MCF 10A (cell line): ENCODE data around the gene SLC9A8. TPM values are rescaled to one million over a fixed set of nuclear protein-coding genes. Genes with fewer than 3 reads are reported as not detected.
A peak's percentile ranks its signal among the peaks of the same experiment; 100 is the strongest.

ENCODE experiments used
- Bru-seq: library from RNA; stranded (reverse); fragments of 400-500 nt; gene quantifications from one replicate; lab custom pipeline; 2021; lab: Mats Ljungman, UMichigan
- BruChase-seq, 2 experiments: library from RNA; stranded (reverse); fragments of 400-500 nt; gene quantifications; one replicate each; lab custom pipeline; 2021; lab: Mats Ljungman, UMichigan
- BruUV-seq: library from RNA; stranded (reverse); fragments of 400-500 nt; replicated peaks from 2 replicates; lab custom pipeline; 2021; lab: Mats Ljungman, UMichigan
- CTCF ChIA-PET: fragments of 300-600 bp; sonication (Branson Sonifier 250); formaldehyde crosslinking; extraction: SDS; loops from one replicate; lab custom pipeline; 2021; ENCODE audit warnings: antibody characterized with exemption, inconsistent platforms; lab: Yijun Ruan, JAX
- POLR2A ChIA-PET: fragments of 300-600, 350-650 bp; sonication (Branson Sonifier 250); formaldehyde crosslinking; extraction: SDS; loops from one replicate; lab custom pipeline; 2020; ENCODE audit warnings: antibody characterized with exemption, inconsistent platforms; lab: Yijun Ruan, JAX
- DNase-seq: peaks from one replicate; pipeline ENCODE4 v3.0.0-alpha.2; 2018; ENCODE audit not compliant: unreplicated experiment
- H3K27ac Mint-ChIP-seq: one replicate; pipeline ENCODE4 v1.8.0; 2022; ENCODE audit warnings: mild to moderate bottlenecking, low read depth, mixed read lengths; ENCODE audit not compliant: unreplicated experiment
- H3K27me3 Mint-ChIP-seq: one replicate; pipeline ENCODE4 v1.8.0; 2022; ENCODE audit warnings: mixed read lengths; ENCODE audit not compliant: insufficient read depth, unreplicated experiment
- H3K36me3 Mint-ChIP-seq: one replicate; pipeline ENCODE4 v1.8.0; 2022; ENCODE audit warnings: mild to moderate bottlenecking, moderate library complexity, mixed read lengths; ENCODE audit not compliant: insufficient read depth, unreplicated experiment
- H3K4me1 Mint-ChIP-seq: one replicate; pipeline ENCODE4 v1.8.0; 2022; ENCODE audit warnings: mixed read lengths; ENCODE audit not compliant: insufficient read depth, unreplicated experiment
- H3K4me3 Mint-ChIP-seq: one replicate; pipeline ENCODE4 v1.8.0; 2022; ENCODE audit warnings: mild to moderate bottlenecking, moderate library complexity, mixed read lengths; ENCODE audit not compliant: unreplicated experiment
- H3K9me3 Mint-ChIP-seq: one replicate; pipeline ENCODE4 v1.8.0; 2022; ENCODE audit warnings: mixed read lengths; ENCODE audit not compliant: unreplicated experiment
- intact Hi-C: fragments of 100-400 bp; cut with micrococcal nuclease; formaldehyde crosslinking; loops from 2 replicates; pipeline ENCODE4 v1.14.1; 2022
- long read RNA-seq: library from polyadenylated mRNA; stranded (forward); transcript quantifications from one replicate; pipeline ENCODE4 v2.0.0, GENCODE V29; 2022
- total RNA-seq: library from RNA; stranded (reverse); gene quantifications from 2 replicates; pipeline ENCODE4 v1.2.3, GENCODE V29; 2022
- TF ChIP-seq, protein P1 (sequence below): fragments of 200-600 bp; IDR thresholded peaks from one replicate; pipeline ENCODE4 v1.8.0; 2022; ENCODE audit warnings: antibody characterized with exemption, mild to moderate bottlenecking; ENCODE audit not compliant: unreplicated experiment

SLC9A8 gene, protein sequence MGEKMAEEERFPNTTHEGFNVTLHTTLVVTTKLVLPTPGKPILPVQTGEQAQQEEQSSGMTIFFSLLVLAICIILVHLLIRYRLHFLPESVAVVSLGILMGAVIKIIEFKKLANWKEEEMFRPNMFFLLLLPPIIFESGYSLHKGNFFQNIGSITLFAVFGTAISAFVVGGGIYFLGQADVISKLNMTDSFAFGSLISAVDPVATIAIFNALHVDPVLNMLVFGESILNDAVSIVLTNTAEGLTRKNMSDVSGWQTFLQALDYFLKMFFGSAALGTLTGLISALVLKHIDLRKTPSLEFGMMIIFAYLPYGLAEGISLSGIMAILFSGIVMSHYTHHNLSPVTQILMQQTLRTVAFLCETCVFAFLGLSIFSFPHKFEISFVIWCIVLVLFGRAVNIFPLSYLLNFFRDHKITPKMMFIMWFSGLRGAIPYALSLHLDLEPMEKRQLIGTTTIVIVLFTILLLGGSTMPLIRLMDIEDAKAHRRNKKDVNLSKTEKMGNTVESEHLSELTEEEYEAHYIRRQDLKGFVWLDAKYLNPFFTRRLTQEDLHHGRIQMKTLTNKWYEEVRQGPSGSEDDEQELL
- total RNA-seq (14.6 and 16.5 TPM in 2 replicates), Bru-seq, nascent RNA (percentile 78 among the genes with signal in this experiment), BruChase-seq, experiment 1, labeled RNA remaining after a 6-hour chase (percentile 70 among the genes with signal in this experiment), BruChase-seq, experiment 2, labeled RNA remaining after a 2-hour chase (percentile 68 among the genes with signal in this experiment)
- long read RNA-seq, full-length matches to known transcripts, result 16 of 33 reads
- long read RNA-seq, partial matches to known transcripts, result 1 of 33 reads
- long read RNA-seq, other reads (novel, unspliced or antisense), result 16 of 33 reads

DNA sequence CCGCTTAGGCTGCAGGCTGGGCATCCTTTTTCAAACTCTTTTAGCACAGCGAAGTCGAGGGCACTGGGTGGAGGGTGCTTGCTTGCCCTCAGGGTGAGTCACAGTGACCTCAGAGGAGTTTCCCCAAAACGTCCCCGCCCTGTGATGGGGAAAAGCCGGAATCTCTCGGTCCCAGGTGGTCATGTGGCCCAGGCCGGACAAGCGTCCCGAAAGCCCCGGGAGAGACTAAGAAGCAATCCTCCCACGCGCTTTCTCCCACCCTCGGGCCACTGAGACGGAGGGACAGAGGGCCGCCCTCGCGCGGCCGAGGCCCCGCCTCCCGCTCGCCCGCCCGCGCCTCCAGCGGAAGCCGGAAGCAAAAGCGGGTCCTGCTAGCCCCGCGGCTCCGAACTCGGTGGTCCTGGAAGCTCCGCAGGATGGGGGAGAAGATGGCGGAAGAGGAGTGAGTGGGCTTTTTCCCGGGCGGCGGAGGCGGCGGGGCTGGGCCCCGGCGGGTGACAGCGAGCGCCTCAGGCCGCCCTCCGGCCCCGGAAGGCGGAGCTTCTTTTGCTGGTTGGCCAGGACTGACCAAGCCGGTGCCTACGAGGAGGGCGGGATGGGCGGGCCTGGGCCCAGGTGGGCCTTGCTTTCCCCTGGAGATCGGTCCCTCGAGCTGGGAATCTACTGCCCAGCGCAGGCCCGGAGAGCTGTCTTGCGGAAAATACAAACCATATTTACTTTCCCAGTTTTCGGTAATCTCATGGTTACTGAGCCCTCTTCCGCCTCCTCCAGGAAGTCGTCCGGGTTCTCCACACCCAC, at the start of gene SLC9A8:
Gene SLC9A8 (plus strand): TSS at position 322 of the 798 bp plus-strand sequence. CDS start 95 bp downstream, at position 417.
- no TSS peak for BruUV-seq
- intact Hi-C loops, result loop anchor here (5.0 kb wide), 1 partner anchor 100 kb away; the partner anchor contains the start of gene B4GALT5
- Mint-ChIP-seq H3K36me3 (peaks cover 27% of the 10 kb centered on the region), H3K4me1 (peaks cover 32% of the 10 kb centered on the region), H3K27me3 (no peaks in the 10 kb centered on the region), H3K9me3 (no peaks in the 10 kb centered on the region), H3K27ac (peak within 1 kb of the TSS; percentile 71), H3K4me3 (peak within 1 kb of the TSS; percentile 87)
- TF ChIP-seq, protein P1, sequence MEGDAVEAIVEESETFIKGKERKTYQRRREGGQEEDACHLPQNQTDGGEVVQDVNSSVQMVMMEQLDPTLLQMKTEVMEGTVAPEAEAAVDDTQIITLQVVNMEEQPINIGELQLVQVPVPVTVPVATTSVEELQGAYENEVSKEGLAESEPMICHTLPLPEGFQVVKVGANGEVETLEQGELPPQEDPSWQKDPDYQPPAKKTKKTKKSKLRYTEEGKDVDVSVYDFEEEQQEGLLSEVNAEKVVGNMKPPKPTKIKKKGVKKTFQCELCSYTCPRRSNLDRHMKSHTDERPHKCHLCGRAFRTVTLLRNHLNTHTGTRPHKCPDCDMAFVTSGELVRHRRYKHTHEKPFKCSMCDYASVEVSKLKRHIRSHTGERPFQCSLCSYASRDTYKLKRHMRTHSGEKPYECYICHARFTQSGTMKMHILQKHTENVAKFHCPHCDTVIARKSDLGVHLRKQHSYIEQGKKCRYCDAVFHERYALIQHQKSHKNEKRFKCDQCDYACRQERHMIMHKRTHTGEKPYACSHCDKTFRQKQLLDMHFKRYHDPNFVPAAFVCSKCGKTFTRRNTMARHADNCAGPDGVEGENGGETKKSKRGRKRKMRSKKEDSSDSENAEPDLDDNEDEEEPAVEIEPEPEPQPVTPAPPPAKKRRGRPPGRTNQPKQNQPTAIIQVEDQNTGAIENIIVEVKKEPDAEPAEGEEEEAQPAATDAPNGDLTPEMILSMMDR, result no peak
- DNase-seq, result peak; percentile 95
- CTCF ChIA-PET, result interaction anchor here (0.6 to 2.3 kb wide), 9 partner anchors 9 to 203 kb away, joined by 3 to 14 read pairs (median 3); no protein-coding TSS in a partner anchor
- POLR2A ChIA-PET, result interaction anchor here (0.5 to 2.7 kb wide), 29 partner anchors 9 to 1029 kb away, joined by 3 to 24 read pairs (median 4); partner anchors contain the start of genes B4GALT5, RNF114 and SPATA2

DNA sequence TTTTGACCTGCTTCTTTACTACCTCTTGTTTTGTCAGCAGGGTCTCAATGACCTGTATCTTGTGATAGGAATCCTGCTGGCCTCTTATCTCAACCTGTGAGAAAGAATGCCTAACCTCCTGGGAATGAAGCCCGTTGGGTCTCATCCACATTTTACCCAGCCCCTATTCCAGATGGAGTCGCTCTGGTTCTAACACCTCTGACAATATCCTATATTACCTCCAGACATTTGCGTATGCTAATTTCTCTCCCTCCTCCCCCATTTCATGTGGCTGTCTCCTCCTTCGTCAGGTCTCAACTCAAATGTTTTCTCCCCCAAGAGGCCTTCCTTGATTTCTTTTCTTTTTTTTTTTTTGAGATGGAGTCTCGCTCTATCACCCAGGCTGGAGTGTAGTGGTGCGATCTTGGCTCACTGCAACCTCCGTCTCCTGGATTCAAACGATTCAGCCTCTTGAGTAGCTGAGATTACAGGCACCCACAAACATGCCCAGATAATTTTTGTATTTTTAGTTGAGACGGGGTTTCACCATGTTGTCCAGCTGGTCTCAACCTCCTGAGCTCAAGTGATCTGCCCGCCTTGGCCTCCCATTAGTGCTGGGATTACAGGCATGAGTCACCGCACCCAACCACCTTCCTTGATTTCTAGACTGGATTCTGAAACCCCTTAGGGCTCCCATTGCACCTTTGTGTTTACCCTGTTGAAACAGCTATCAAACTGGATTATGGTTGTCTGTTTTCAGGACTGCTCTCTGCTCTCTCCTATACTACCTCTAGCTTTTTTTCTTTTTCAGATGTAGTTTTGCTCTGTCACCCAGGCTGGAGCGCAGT, 49.5 kb upstream of the SLC9A8 start:
- Mint-ChIP-seq H3K27me3 (no peaks in the 10 kb centered on the region), H3K36me3 (no peaks in the 10 kb centered on the region), H3K4me3 (no peak overlapping the region), H3K9me3 (no peaks in the 10 kb centered on the region), H3K4me1 (peaks cover 3% of the 10 kb centered on the region), H3K27ac (no peak overlapping the region)
- intact Hi-C loops, result no loop called here
- BruUV-seq, result no TSS peak
- TF ChIP-seq, protein P1, result no peak
- CTCF ChIA-PET, result interaction anchor here (0.5 to 0.6 kb wide), 2 partner anchors 11 to 323 kb away, joined by 3 to 6 read pairs; no protein-coding TSS in a partner anchor
- DNase-seq, result peak; percentile 79
- POLR2A ChIA-PET, result interaction anchor here (0.6 to 0.8 kb wide), 2 partner anchors 75 to 84 kb away, joined by 3 read pairs; no protein-coding TSS in a partner anchor

DNA sequence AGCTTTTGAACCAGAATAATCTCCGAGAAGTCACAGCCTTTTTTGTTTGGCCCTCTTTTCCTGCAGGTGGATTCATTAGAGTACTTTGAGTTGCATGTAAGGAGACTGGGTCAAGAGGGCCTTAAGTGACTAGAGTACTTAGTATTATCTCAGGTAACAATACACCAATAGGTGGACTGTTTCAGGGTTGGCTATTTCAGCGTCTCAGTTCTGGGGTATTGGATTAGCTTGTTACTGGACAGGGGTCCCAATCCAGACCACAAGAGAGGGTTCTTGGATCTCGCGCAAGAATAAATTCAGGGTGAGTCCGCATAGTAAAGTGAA, 47.3 kb upstream of the SLC9A8 start:
- ChIA-PET POLR2A (no interaction called here), CTCF (interaction anchor here (0.6 kb wide), 1 partner anchor 168 kb away, joined by 3 read pairs; no protein-coding TSS in a partner anchor)
- intact Hi-C loops, result no loop called here
- BruUV-seq, result no TSS peak
- no peaks in the 10 kb centered on the region for H3K36me3 Mint-ChIP-seq
- no peak overlapping the region for H3K27ac Mint-ChIP-seq
- no peak overlapping the region for H3K4me3 Mint-ChIP-seq
- H3K9me3 Mint-ChIP-seq, result no peaks in the 10 kb centered on the region
- H3K4me1 Mint-ChIP-seq, result peaks cover 25% of the 10 kb centered on the region
- TF ChIP-seq, protein P1, result no peak
- H3K27me3 Mint-ChIP-seq, result no peaks in the 10 kb centered on the region
- DNase-seq, result no peak
